Activated T-cell treated with anti-CD3 and anti-CD28 coated beads for 48 hours (primary cell): ENCODE data around the gene SNX14.
"Not testable (repeated sequence)": the region's sequence is repeated elsewhere in the genome, so short reads cannot be mapped to it uniquely, and the experiment has no call there.

Source experiments
- DNase-seq: peaks from one replicate; pipeline ENCODE4 v3.0.0-alpha.2; 2020; ENCODE audit warnings: low read depth

SNX14 gene

GRCh38 chr6:85582832-85583231 is 10.8 kb downstream of the SNX14 start:
- not testable (repeated sequence) for DNase-seq

DNA sequence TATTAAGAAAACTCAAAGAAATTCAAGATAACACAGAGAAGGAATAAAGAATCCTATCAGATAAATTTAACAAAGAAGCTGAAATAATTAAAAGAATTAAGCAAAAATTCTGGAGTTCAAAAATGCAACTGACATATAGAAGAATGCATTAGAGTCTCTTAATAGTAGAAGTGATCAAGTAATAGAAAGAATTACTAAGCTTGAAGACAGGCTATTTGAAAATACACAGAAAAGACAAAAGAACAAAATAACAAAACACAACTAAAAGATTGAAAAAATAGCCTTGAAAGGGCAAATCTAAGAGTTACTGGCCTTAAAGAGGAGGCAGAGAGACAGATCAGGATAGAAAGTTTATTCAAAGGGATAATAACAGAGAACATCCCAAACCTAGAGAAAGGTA is 12.1 kb downstream of the SNX14 start:
- DNase-seq, result no peak

DNA sequence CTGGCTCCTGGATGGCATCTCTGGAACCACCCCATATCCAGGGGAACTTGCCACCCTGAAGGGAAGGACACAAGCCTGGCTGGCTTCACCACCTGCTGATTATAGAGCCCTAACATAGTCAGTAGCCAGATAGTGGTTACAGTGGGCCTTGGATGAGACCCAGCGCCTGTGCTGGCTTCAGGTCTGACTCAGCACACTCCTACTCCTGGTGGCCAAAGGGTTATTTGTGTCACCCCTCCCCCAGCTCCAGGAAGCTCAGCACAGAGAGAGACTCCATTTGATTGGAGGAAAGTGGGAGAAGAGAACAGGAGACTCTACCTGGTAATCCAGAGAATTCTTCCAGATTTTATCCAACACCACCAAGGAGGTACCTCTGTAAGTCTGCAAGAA is 12.8 kb downstream of the SNX14 start:
- no peak for DNase-seq

- DNase-seq, result no peak
Measured at GRCh38 chr6:85580118-85580877, 13.4 kb downstream of the SNX14 start.

DNA sequence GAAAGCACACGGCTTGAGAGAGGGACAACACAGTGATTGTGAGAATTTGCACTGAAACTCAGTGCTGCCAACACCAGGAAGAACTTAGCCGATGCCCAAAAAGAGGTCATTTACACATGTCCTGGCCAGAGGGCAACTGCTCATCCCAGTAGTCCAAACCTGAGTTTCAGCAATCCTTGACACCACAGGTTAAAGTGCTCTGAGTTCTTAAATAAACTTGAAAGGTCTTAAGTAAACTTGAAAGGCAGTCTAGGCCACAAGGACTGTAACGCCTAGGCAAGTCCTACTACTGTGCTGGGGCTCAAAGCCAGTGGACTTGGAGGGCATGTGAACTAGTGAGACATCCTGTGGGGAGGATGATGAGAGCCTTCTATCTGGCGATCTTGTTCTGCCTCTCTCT is 14.1 kb downstream of the SNX14 start:
- DNase-seq, result no peak

DNA sequence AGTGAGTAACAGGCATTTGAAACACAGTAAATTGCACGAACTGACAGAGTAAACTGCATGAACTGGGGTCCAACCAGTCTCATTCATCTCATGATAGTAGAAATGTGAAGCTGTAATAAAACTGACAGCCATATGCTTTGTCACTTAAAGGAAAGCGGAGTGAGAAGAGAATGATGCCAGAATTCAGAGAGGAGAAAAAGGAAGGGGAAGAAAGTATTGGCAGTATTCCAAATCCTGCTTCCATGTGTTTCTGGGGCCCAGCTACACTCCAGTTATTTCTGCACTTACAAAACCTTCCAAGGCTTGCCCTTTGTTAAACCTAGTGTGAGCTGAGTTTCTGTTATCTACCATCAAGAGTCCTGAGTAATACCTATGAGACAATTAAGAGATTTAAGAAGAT is 17.2 kb downstream of the SNX14 start:
- no peak for DNase-seq

- DNase-seq, result no peak
Measured at GRCh38 chr6:85574932-85575598, 18.6 kb downstream of the SNX14 start.

- DNase-seq, result no peak
Measured at GRCh38 chr6:85569323-85569722, 24.3 kb downstream of the SNX14 start.

DNA sequence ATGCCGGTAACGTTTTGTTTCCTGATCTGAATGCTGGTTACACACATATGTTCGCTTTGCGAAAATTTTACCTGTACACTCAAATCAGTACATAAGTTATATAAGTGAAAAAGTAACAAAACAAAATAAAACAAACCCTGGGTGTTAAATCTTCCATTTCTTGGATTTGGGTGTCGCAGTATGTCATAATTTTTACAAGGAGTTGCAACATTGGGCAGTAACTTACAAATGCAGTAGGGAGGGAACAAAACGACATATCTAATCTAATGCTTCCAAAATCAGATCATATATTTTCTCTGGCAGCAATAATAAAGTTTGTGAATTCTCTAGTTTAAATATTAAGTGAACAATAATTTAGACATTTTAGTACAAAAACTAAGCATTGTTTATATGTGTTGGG is 25.2 kb downstream of the SNX14 start:
- no peak for DNase-seq

DNA sequence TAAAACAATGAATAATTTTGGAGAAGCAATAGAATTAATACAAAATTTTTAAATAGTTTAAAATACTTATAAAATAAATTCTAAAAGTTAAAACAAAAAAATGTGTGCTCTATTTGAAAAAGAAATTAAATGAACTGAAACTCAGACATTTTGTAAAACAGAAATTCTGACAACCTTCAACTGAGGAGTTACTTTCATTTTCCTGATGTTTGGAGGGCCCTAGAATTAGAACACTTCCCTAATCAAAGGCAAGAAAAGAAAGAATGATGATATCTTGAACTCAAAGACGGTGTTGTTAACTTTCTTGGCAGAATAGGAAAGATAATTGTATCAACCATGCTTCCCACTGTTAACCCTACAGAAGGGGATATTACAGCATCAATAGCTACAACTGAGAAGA is 27.9 kb downstream of the SNX14 start:
- no peak for DNase-seq

DNA sequence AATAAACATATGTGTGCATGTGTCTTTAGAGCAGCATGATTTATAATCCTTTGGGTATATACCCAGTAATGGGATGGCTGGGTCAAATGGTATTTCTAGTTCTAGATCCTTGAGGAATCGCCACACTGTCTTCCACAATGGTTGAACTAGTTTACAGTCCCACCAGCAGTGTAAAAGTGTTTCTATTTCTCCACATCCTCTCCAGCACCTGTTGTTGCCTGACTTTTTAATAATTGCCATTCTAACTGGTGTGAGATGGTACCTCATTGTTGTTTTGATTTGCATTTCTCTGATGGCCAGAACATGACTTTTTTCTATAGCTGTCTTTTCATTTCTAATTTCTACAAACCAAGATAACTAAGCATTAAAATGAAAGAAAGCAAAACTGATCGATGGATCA is 29.4 kb downstream of the SNX14 start:
- DNase-seq, result not testable (repeated sequence)

DNA sequence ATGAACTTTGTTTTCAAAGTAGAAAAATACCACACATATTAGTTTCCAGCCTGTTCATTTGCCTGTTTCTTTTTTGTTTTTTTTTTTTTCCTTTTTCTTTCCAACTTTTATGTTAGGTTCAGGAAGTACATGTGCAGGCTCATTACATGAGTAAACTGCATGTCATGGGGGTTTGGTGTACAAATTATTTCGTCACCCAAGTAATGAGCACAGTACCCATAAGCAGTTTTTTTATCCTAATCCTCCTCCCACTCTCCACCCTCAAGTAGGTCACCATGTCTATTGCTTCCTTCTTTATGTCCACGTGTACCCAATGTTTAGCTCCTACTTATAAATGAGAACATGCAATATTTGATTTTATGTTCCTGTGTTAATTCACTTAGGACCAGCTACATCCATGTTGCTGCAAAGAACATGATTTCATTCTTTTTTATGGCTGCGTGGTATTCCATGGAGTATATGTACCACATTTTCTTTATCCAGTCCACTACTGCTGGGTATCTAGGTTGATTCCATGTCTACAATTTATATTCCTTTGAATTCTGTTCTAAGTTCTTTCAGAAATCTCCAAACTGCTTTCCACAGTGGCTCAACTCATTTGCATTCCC is 31.8 kb downstream of the SNX14 start:
- DNase-seq, result no peak

DNA sequence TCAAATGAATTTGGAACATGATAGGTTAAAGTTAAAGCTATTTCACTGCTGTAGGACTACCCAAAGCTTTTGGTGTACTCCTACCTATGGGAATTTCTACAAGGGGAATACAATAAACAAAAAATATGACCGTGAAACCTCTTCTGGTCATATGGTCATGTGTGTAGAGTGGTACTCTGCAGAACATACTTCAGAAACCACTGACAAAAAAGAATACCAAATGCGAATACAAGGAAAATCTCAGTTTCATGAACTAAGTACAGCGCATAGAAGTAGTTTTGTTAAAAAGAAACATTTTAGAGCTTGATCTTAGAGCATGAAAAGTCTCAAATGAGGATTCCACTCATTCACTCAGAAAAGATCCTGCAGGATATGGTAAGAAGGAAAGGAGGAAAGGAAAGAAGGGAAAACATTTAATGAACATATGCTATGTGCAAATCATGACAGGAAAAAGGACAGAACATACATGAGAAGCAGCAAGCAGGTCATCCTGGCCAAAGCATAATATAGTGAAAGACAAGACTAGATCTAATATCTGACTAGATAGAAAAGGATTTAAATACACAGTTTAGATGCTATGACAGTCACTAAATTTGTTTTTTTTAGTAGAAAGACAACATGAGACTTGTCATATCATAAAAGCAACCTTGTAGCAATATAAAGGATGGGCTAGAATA is 36.5 kb downstream of the SNX14 start:
- no peak for DNase-seq

- no peak for DNase-seq
Measured at GRCh38 chr6:85552652-85553051, 41.0 kb downstream of the SNX14 start.

DNA sequence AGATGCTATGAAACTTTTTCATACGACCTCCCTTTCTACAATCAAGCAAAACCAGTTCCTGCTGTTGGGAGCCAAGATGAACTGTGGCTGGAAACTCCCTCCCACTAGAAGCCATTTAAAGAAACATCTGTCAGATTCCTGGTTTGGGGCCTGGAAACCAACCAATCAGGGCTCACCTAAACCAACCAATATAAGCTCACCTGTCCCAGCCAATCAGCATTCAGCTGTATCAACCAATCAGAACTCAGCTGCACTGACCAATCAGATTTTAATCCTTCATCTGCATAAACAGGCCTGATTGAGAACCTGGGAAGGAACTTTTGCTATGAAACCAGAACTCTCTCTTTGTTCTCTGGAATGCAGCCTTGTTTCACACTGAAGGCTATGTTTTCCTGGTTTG is 42.4 kb downstream of the SNX14 start:
- DNase-seq, result no peak

DNA sequence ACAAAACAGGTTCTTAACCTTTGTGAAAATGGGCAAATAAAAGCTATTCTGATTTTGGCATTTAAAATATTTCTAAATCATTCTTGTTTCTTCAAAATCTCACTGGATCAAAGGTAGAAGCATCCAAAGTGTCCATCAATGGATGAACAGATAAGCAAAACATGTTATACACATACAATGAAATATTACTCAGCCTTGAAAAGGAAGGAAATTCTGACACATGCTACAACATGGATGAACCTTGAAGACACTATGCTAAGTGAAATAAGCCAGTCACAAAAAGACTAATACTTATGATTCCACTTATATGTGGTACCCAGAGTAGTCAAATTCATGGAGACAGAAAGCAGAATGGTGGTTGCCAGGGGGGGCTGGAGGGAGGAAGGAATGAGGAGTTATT is 45.9 kb downstream of the SNX14 start:
- DNase-seq, result no peak

DNA sequence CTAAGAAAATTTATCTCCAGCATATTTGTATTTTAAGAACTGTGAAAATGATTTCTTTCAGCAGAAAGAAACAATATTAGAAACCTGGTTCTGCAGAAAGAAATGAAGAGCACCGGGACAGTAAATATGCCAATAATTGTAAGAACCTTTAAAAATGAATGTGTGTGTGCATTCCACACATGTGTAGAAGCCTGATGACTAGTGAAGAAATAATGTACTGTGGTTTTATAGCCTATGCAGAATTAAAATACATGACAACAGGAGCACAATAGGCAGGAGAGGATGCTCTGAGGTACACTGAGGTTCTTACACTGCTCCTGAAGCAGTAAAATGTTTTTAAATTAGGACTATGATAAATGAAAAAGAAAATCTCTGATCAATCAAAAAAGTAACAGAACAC is 48.9 kb downstream of the SNX14 start:
- DNase-seq, result no peak

DNA sequence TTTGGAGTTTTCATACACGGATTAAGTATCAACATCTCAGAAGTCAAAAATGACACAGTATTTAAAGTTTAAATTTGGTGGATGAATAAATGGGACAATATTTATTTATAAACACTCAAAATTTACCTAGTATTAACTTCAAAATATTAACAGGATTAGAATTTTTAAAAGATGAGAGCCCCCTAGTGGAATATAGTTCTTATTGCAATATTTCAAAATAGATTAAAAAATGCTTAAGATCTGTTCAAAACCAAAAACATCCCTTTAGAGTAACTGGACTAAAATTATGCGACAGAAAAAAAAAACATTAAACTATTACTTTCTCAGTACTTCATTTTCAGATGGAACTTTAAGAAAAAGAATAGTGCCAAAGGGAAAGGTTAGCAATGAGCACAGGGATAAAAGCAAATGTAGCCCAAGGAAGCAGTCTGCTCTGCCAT is 56.6 kb downstream of the SNX14 start:
- no peak for DNase-seq

DNA sequence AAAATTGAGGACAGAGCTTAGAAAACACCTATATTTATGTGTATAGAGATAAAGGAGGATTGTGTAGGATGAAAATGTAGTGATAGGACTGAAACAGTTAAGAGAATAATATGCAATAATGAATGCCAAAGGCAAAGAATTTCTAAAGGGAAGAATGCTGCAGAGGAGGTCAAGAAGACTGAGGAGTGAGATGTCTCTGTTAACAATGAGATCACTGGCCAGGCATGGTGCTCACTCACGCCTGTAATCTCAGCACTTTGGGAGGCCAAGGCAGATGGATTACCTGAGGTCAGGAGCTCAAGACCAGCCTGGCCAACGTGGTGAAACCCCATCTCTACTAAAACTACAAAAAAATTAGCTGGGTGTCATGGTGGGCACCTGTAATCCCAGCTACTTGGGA is 69.4 kb downstream of the SNX14 start:
- DNase-seq, result not testable (repeated sequence)

GRCh38 chr6:85516168-85516567 is 77.5 kb downstream of the SNX14 start:
- DNase-seq, result no peak

- peak; percentile 15 for DNase-seq
Measured at GRCh38 chr6:85506441-85507093, 87.1 kb downstream of the SNX14 start.

GRCh38 chr6:85498596-85499258 is 94.9 kb downstream of the SNX14 start:
- no peak for DNase-seq
